Neuronal stem cell (in vitro differentiated cells): ENCODE results near the gene ERC2.

Experiments
- DNase-seq: peaks from one replicate; pipeline ENCODE4 v3.0.0-alpha.2; 2013; ENCODE audit warnings: low spot score
- H2AFZ ChIP-seq: one replicate; pipeline ENCODE4 v1.6.1; 2013; ENCODE audit warnings: mild to moderate bottlenecking, low read length, inconsistent platforms
- H2AK5ac ChIP-seq: 2 replicates; pipeline ENCODE4 v1.6.1; 2013; ENCODE audit warnings: low read depth, mild to moderate bottlenecking, inconsistent platforms, low read length, moderate library complexity, mixed read lengths
- H2BK120ac ChIP-seq: 2 replicates; pipeline ENCODE4 v1.6.1; 2013; ENCODE audit warnings: low read depth, mild to moderate bottlenecking, inconsistent platforms, low read length, moderate library complexity, mixed read lengths
- H2BK12ac ChIP-seq: one replicate; pipeline ENCODE4 v1.6.1; 2013; ENCODE audit warnings: low read length, inconsistent platforms
- H2BK15ac ChIP-seq: 2 replicates; pipeline ENCODE4 v1.6.1; 2013; ENCODE audit warnings: mild to moderate bottlenecking, low read length, inconsistent platforms, mixed read lengths
- H2BK5ac ChIP-seq: one replicate; pipeline ENCODE4 v1.6.1; 2013; ENCODE audit warnings: inconsistent platforms, mild to moderate bottlenecking, low read length, moderate library complexity
- H3K14ac ChIP-seq: one replicate; pipeline ENCODE4 v1.6.1; 2013; ENCODE audit warnings: low read length, inconsistent platforms
- H3K18ac ChIP-seq: 2 replicates; pipeline ENCODE4 v1.6.1; 2013; ENCODE audit warnings: low read length, inconsistent platforms
- H3K23ac ChIP-seq: 2 replicates; pipeline ENCODE4 v1.6.1; 2013; ENCODE audit warnings: low read depth, mild to moderate bottlenecking, mixed read lengths, low read length, inconsistent platforms; ENCODE audit not compliant: poor library complexity
- H3K27ac ChIP-seq: replicated peaks from 3 replicates; pipeline ENCODE4 v1.5.1; 2013; ENCODE audit warnings: low read length, inconsistent platforms
- H3K27me3 ChIP-seq, 3 experiments: 2 replicates each; pipeline ENCODE4 v1.6.1; 2013; ENCODE audit warnings: low read length in 3 of 3, mild to moderate bottlenecking in 2 of 3, inconsistent platforms in 1 of 3, low read depth in 1 of 3, mixed read lengths in 1 of 3, moderate library complexity in 1 of 3; ENCODE audit not compliant: control insufficient read depth in 3 of 3, insufficient read depth in 3 of 3
- H3K36me3 ChIP-seq, 2 donors: replicated peaks in 1 of 2; 2 replicates each; pipeline ENCODE4 v1.6.1; 2013; ENCODE audit warnings: low read length in 2 of 2; ENCODE audit not compliant: control insufficient read depth in 2 of 2, insufficient read depth in 2 of 2
- H3K4ac ChIP-seq: 2 replicates; pipeline ENCODE4 v1.6.1; 2013; ENCODE audit warnings: inconsistent platforms, mild to moderate bottlenecking, low read length, moderate library complexity
- H3K4me1 ChIP-seq, 2 donors: 1 replicate in 1 of 2; 2 replicates in 1 of 2; pipeline ENCODE4 v1.6.1; 2013; ENCODE audit warnings: low read length in 2 of 2, low read depth in 1 of 2; ENCODE audit not compliant: control insufficient read depth in 2 of 2, insufficient read depth in 1 of 2
- H3K4me2 ChIP-seq: one replicate; pipeline ENCODE4 v1.6.1; 2013; ENCODE audit warnings: mild to moderate bottlenecking, low read length, inconsistent platforms; ENCODE audit not compliant: insufficient read depth, poor library complexity, severe bottlenecking
- H3K4me3 ChIP-seq, 2 donors: 2 replicates each; pipeline ENCODE4 v1.5.1; 2013; ENCODE audit warnings: low read length in 2 of 2, mild to moderate bottlenecking in 2 of 2, inconsistent platforms in 1 of 2, moderate library complexity in 1 of 2
- H3K79me1 ChIP-seq: one replicate; pipeline ENCODE4 v1.6.1; 2013; ENCODE audit warnings: low read depth, mild to moderate bottlenecking, inconsistent platforms, low read length, moderate library complexity
- H3K9ac ChIP-seq: one replicate; pipeline ENCODE4 v1.6.1; 2013; ENCODE audit warnings: mild to moderate bottlenecking, low read depth, low read length, inconsistent platforms; ENCODE audit not compliant: poor library complexity
- H3K9me3 ChIP-seq, 2 donors: replicated peaks in 1 of 2; 2 replicates each; pipeline versions ENCODE3 to v1.6.1; 2013; ENCODE audit warnings: low read length in 2 of 2, mild to moderate bottlenecking in 2 of 2, inconsistent platforms in 1 of 2, low read depth in 1 of 2, mixed read lengths in 1 of 2, moderate library complexity in 1 of 2; ENCODE audit not compliant: control insufficient read depth in 2 of 2, insufficient read depth in 1 of 2
- H4K8ac ChIP-seq: one replicate; pipeline ENCODE4 v1.6.1; 2013; ENCODE audit warnings: low read depth, mild to moderate bottlenecking, inconsistent platforms, low read length, moderate library complexity
- H4K91ac ChIP-seq: one replicate; pipeline ENCODE4 v1.6.1; 2013; ENCODE audit warnings: low read length, low read depth, mild to moderate bottlenecking, inconsistent platforms; ENCODE audit not compliant: poor library complexity
- WGBS, 2 donors: extraction: QIAGEN DNeasy Blood & Tissue Kit; methylation state at CpG; one replicate each; pipeline ENCODE4 v1.1.7; 2013; ENCODE audit warnings: missing lambda C conversion rate in 2 of 2, mixed read lengths in 1 of 2; ENCODE audit not compliant: insufficient read length in 2 of 2, insufficient replicate concordance in 1 of 2; ENCODE audit errors: extremely low coverage in 2 of 2; 5-methylcytosine and 5-hydroxymethylcytosine counted together

The ERC2 gene

DNA sequence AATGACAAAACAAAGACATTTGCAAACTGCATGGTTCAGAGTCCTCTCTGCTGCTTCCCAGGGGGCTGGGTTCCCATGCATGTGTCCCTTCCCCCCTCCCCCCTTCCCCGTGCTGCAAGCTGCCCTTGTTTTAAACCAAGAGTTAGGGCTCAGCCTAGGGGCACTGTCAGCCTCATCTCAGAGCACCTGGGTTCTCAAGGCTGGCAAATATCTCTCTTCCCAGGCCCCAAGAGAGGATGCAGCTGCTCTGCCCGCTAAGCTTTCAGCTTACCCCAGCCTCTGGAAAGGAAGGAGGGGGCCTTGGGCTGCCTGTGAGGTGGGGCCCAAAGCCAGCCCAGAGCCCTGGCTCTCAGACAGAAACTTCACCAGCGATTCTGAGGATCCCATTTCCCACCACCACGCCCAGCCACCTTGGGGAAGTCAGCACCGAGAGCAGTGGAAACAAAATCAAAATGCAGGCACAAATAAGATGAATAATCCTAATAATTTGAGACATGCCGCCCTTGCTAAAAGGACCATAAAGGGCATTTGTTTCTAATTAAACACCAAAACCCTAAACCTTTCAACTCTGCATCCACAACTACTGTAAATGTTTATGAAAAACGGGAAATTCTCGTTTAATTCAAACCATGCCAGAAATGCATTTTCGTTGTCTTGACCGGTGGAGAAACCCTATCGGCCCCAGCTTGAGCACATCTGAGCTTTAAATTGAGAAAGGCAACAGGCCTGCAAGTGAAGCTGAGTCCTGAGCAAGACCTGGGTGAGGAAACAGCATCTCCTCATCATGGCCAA is 913.4 kb downstream of the ERC2 start:
- no peak for DNase-seq
- Histone ChIP-seq H3K79me1 (no peaks in the 10 kb centered on the region), H2BK15ac (no peak overlapping the region), H3K14ac (no peak overlapping the region), H4K8ac (no peak overlapping the region), H3K9me3 (no peaks in the 10 kb centered on the region), H2AFZ (peak overlapping the region; percentile 50), H3K27me3 (no peaks in the 10 kb centered on the region), H3K4me3 (no peak overlapping the region), H4K91ac (no peak overlapping the region), H3K23ac (no peak overlapping the region), H3K4me2 (no peak overlapping the region), H2BK12ac (no peak overlapping the region), H3K4ac (no peak overlapping the region), H2BK5ac (no peak overlapping the region), H2AK5ac (no peak overlapping the region), H2BK120ac (no peak overlapping the region), H3K36me3 (no peaks in the 10 kb centered on the region), H3K27ac (no peak overlapping the region), H3K18ac (no peak overlapping the region), H3K9ac (no peak overlapping the region), H3K4me1 (peaks cover 8 to 22% of the 10 kb centered on the region in 2 donors)
- no CpG with 5 or more reads among the region's 11 CpGs for WGBS, 2 donors

DNA sequence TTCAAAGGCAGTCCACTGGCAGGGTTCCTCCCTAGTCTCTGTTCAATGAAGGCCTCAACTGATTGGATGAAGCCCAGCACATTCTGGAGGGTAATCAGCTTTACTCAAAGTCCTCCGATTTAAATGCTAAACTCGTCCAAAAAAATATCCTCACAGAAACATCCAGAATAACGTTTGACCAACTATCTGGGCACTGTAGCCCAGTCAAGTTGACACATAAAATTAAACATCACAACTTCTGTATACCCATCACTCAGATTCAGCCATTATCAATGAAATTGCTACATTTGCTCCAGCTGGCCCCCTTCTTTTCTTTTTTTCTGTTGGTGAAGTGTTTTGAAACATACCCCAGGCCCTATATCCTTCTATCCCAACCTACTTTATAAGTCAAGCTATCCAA is 916.6 kb downstream of the ERC2 start:
- Histone ChIP-seq H2BK12ac (no peak overlapping the region), H3K4me1 (peaks cover 20 to 32% of the 10 kb centered on the region in 2 donors), H4K8ac (no peak overlapping the region), H3K23ac (no peak overlapping the region), H3K18ac (no peak overlapping the region), H2BK120ac (no peak overlapping the region), H3K4ac (no peak overlapping the region), H4K91ac (no peak overlapping the region), H2AFZ (no peak overlapping the region), H3K14ac (no peak overlapping the region), H3K9ac (no peak overlapping the region), H3K27ac (no peak overlapping the region), H3K9me3 (no peaks in the 10 kb centered on the region), H2BK5ac (no peak overlapping the region), H3K4me3 (no peak overlapping the region), H2AK5ac (no peak overlapping the region), H3K27me3 (no peaks in the 10 kb centered on the region), H2BK15ac (no peak overlapping the region), H3K79me1 (no peaks in the 10 kb centered on the region), H3K4me2 (no peak overlapping the region), H3K36me3 (no peaks in the 10 kb centered on the region)
- DNase-seq: no peak
- no CpG with 5 or more reads among the region's 3 CpGs for WGBS, 2 donors

DNA sequence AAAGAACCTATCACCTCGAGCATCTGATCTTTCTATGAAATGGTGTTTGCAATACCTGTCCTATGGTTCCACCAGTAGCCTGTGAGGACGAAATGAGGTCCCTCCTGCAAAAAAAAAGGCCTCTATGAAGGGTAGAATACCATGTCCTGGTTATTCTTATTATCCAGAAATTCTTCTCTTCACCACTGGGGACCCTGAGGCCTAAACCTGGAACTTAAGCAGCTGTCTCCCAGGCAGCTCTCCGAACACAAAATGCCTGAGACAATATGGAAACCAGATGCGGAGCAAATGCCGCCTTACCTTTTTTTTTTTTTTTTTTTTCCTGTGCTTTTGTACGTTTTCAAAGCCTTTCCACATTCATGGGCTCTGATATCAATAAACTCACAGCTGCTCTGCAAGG is 919.1 kb downstream of the ERC2 start:
- Histone ChIP-seq H3K4me1 (peaks cover 15 to 27% of the 10 kb centered on the region in 2 donors), H2AK5ac (no peak overlapping the region), H4K8ac (no peak overlapping the region), H3K4me2 (no peak overlapping the region), H2BK15ac (no peak overlapping the region), H2BK12ac (no peak overlapping the region), H3K4ac (no peak overlapping the region), H3K23ac (no peak overlapping the region), H3K9me3 (no peaks in the 10 kb centered on the region), H3K4me3 (no peak overlapping the region), H3K18ac (no peak overlapping the region), H3K36me3 (no peaks in the 10 kb centered on the region), H3K9ac (no peak overlapping the region), H2AFZ (no peak overlapping the region), H3K14ac (no peak overlapping the region), H2BK5ac (no peak overlapping the region), H3K79me1 (no peaks in the 10 kb centered on the region), H3K27me3 (no peaks in the 10 kb centered on the region), H2BK120ac (no peak overlapping the region), H3K27ac (no peak overlapping the region), H4K91ac (no peak overlapping the region)
- no CpG with 5 or more reads among the region's 6 CpGs for WGBS, 2 donors
- no peak for DNase-seq

DNA sequence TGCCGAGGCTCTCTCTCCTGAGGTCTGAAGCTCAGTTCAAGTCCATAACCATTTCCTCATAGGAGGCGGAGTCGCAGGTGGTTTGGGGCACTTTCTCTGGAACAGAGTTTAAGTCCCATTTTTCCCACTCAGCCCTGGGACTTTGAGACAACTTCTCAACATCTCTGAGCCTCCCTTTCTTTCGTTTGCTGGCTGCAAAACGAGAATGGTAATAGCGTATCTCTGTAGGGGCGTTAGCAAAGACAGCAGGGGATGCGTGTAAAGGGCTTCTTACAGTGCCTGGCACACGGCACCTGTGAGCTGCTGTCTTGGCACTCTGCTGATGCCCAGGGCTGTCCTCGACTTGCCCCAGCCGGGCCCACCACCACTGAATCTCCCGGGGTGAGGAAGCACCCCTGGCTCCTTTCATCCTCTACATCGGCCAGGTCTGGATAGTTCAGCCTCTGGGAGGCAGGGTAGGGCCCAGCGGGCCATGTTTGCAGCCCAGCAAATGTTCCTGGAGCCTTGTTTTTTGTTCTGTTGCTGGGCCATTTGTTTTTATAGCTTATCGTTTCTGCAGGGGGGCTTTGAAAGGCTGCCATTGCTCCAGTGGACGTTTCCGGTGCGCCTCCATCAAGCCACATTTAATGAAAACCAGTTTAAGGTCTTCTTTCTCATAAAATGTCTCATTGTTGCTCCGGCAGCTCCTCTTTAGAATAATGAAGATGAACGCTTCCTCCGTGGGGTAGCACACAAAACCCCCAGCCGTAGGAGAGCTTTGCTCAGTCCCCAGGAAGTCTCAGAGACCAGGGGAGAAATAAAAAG is 921.2 kb downstream of the ERC2 start:
- no peaks in the 10 kb centered on the region for H3K27me3 ChIP-seq
- H4K8ac ChIP-seq: no peak overlapping the region
- H2BK12ac ChIP-seq: no peak overlapping the region
- H3K27ac ChIP-seq: no peak overlapping the region
- H4K91ac ChIP-seq: no peak overlapping the region
- H2BK5ac ChIP-seq: no peak overlapping the region
- no peak overlapping the region for H2BK120ac ChIP-seq
- H3K9me3 ChIP-seq: peaks cover 0 to 2% of the 10 kb centered on the region in 2 donors
- no peak overlapping the region for H3K9ac ChIP-seq
- no peaks in the 10 kb centered on the region for H3K36me3 ChIP-seq
- no peak overlapping the region for H3K4ac ChIP-seq
- no peak overlapping the region for H3K4me2 ChIP-seq
- no peak overlapping the region for H2BK15ac ChIP-seq
- H3K79me1 ChIP-seq: no peaks in the 10 kb centered on the region
- no CpG with 5 or more reads among the region's 22 CpGs for WGBS, 2 donors
- DNase-seq: no peak
- no peak overlapping the region for H3K4me3 ChIP-seq
- H3K14ac ChIP-seq: no peak overlapping the region
- no peak overlapping the region for H2AK5ac ChIP-seq
- peak overlapping the region; percentile 78 for H2AFZ ChIP-seq
- peak overlapping the region; percentile 4 for H3K18ac ChIP-seq
- no peak overlapping the region for H3K23ac ChIP-seq
- H3K4me1 ChIP-seq: peaks cover 15 to 27% of the 10 kb centered on the region in 2 donors
